ENCODE results near the gene KCNQ1. TPM values are rescaled to one million over a fixed set of nuclear protein-coding genes. Genes with fewer than 3 reads are reported as not detected.

Gene KCNQ1
- total and polyA plus RNA-seq, 2 of the 13 experiments (the other 11 are each of a cell fraction or from before 2014, with no cell fraction given) = 0.02 to 0.08 TPM

- TF ChIP-seq KLF13 (CRISPR knock-in tag; IDR thresholded peaks at IDR 0.05) (no peak), BRD4 (CRISPR knock-in tag; IDR thresholded peaks at IDR 0.05) (0 out of 2 replicates have a peak, but pooled peaks have one; percentile 53), DNMT3B (CRISPR knock-in tag; conservative IDR thresholded peaks at IDR 0.05) (no peak), NFKB2 (CRISPR knock-in tag; IDR thresholded peaks at IDR 0.05; ENCODE audit: borderline replicate concordance) (peak; percentile 67; the same call in 1 of the 2 replicates), NR2F6 (IDR thresholded peaks at IDR 0.05) (no peak), NR2F6 (CRISPR knock-in tag; IDR thresholded peaks at IDR 0.05) (no peak), STAT5B (CRISPR knock-in tag; IDR thresholded peaks at IDR 0.05) (0 out of 2 replicates have a peak, but pooled peaks have one; percentile 42), ZNF101 (CRISPR knock-in tag; IDR thresholded peaks at IDR 0.05; ENCODE audit: borderline replicate concordance, low read depth) (no peak), ZNF143 (CRISPR knock-in tag; IDR thresholded peaks at IDR 0.05) (peak; percentile 84), PHF8 (CRISPR knock-in tag; IDR thresholded peaks at IDR 0.05) (peak; percentile 84), ZNF558 (CRISPR knock-in tag; IDR thresholded peaks at IDR 0.05; ENCODE audit: borderline replicate concordance) (peak; percentile 68; the same call in 1 of the 2 replicates), XRCC5 (optimal IDR thresholded peaks at IDR 0.05; ENCODE audit: low read length) (no peak), HNRNPLL (IDR thresholded peaks at IDR 0.05; ENCODE audit: low read depth, low read length, poor library complexity, severe bottlenecking) (peak; percentile 12), CREM (IDR thresholded peaks at IDR 0.05) (peak; percentile 41; the same call in 1 of the 2 replicates), CREM (CRISPR knock-in tag; IDR thresholded peaks at IDR 0.05) (no peak), ARNT2 (CRISPR knock-in tag; IDR thresholded peaks at IDR 0.05; ENCODE audit: low read depth) (peak; percentile 33; the same call in 1 of the 2 replicates), ZNF740 (CRISPR knock-in tag; IDR thresholded peaks at IDR 0.05) (no peak), SP5 (CRISPR knock-in tag; IDR thresholded peaks at IDR 0.05; ENCODE audit: borderline replicate concordance, low read depth) (no peak), ZNF768 (CRISPR knock-in tag; IDR thresholded peaks at IDR 0.05) (no peak; the same call in 1 of the 2 replicates)
- TF ChIP-seq, protein P1, sequence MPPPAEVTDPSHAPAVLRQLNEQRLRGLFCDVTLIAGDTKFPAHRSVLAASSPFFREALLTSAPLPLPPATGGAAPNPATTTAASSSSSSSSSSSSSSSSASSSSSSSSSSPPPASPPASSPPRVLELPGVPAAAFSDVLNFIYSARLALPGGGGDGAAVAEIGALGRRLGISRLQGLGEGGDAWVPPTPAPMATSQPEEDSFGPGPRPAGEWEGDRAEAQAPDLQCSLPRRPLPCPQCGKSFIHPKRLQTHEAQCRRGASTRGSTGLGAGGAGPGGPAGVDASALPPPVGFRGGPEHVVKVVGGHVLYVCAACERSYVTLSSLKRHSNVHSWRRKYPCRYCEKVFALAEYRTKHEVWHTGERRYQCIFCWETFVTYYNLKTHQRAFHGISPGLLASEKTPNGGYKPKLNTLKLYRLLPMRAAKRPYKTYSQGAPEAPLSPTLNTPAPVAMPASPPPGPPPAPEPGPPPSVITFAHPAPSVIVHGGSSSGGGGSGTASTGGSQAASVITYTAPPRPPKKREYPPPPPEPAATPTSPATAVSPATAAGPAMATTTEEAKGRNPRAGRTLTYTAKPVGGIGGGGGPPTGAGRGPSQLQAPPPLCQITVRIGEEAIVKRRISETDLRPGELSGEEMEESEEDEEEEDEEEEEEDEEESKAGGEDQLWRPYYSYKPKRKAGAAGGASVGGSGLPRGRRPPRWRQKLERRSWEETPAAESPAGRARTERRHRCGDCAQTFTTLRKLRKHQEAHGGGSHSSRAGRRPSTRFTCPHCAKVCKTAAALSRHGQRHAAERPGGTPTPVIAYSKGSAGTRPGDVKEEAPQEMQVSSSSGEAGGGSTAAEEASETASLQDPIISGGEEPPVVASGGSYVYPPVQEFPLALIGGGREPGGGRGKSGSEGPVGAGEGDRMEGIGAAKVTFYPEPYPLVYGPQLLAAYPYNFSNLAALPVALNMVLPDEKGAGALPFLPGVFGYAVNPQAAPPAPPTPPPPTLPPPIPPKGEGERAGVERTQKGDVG (CRISPR knock-in tag; IDR thresholded peaks at IDR 0.05; ENCODE audit: borderline replicate concordance) = no peak
- TF ChIP-seq, protein P2, sequence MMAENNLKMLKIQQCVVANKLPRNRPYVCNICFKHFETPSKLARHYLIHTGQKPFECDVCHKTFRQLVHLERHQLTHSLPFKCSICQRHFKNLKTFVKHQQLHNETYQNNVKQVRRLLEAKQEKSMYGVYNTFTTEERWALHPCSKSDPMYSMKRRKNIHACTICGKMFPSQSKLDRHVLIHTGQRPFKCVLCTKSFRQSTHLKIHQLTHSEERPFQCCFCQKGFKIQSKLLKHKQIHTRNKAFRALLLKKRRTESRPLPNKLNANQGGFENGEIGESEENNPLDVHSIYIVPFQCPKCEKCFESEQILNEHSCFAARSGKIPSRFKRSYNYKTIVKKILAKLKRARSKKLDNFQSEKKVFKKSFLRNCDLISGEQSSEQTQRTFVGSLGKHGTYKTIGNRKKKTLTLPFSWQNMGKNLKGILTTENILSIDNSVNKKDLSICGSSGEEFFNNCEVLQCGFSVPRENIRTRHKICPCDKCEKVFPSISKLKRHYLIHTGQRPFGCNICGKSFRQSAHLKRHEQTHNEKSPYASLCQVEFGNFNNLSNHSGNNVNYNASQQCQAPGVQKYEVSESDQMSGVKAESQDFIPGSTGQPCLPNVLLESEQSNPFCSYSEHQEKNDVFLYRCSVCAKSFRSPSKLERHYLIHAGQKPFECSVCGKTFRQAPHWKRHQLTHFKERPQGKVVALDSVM (CRISPR knock-in tag; IDR thresholded peaks at IDR 0.05) = 0 out of 2 replicates have a peak, but pooled peaks have one; percentile 6
- TF ChIP-seq, protein P3, sequence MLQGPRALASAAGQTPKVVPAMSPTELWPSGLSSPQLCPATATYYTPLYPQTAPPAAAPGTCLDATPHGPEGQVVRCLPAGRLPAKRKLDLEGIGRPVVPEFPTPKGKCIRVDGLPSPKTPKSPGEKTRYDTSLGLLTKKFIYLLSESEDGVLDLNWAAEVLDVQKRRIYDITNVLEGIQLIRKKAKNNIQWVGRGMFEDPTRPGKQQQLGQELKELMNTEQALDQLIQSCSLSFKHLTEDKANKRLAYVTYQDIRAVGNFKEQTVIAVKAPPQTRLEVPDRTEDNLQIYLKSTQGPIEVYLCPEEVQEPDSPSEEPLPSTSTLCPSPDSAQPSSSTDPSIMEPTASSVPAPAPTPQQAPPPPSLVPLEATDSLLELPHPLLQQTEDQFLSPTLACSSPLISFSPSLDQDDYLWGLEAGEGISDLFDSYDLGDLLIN (CRISPR knock-in tag; IDR thresholded peaks at IDR 0.05; ENCODE audit: borderline replicate concordance) = no peak
- TF ChIP-seq, protein P4, sequence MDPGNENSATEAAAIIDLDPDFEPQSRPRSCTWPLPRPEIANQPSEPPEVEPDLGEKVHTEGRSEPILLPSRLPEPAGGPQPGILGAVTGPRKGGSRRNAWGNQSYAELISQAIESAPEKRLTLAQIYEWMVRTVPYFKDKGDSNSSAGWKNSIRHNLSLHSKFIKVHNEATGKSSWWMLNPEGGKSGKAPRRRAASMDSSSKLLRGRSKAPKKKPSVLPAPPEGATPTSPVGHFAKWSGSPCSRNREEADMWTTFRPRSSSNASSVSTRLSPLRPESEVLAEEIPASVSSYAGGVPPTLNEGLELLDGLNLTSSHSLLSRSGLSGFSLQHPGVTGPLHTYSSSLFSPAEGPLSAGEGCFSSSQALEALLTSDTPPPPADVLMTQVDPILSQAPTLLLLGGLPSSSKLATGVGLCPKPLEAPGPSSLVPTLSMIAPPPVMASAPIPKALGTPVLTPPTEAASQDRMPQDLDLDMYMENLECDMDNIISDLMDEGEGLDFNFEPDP (CRISPR knock-in tag; conservative IDR thresholded peaks at IDR 0.05) = 0 out of 2 replicates have a peak, but pooled peaks have one; percentile 83
These were observed 43.9 kb upstream of the KCNQ1 start (continued) for GRCh38 chr11:2400762-2401435.

All from HepG2 (cell line).